HEK293 (cell line): ENCODE measurements around the gene CDCP1.

Experiments
- CTCF ChIA-PET: fragments of 350-600 bp; formaldehyde crosslinking; extraction: SDS; loops from one replicate; lab custom pipeline; 2021; ENCODE audit warnings: antibody characterized with exemption; lab: Yijun Ruan, JAX
- POLR2A ChIA-PET: fragments of 300-600 bp; formaldehyde crosslinking; extraction: SDS; loops from one replicate; lab custom pipeline; 2020; ENCODE audit warnings: antibody characterized with exemption, inconsistent platforms; lab: Yijun Ruan, JAX
- H3K27ac ChIP-seq: fragments of 200-500 bp; sonication (Bioruptor generic); 2 replicates; pipeline ENCODE4 v1.5.1; 2014; ENCODE audit warnings: low read depth, low read length, control low read depth, inconsistent platforms; ENCODE audit errors: extremely low read depth
- H3K36me3 ChIP-seq, 2 experiments: fragments of 200-500 bp in 1 of 2; sonication (Bioruptor generic) in 1 of 2; 1 replicate in 1 of 2; 2 replicates in 1 of 2; pipeline ENCODE4 v1.5.1; 2014 to 2017; ENCODE audit warnings: inconsistent platforms in 2 of 2, low read length in 2 of 2; ENCODE audit not compliant: control insufficient read depth in 2 of 2, insufficient read depth in 1 of 2
- H3K4me1 ChIP-seq: fragments of 200-500 bp; sonication (Bioruptor generic); 2 replicates; pipeline ENCODE4 v1.5.1; 2014; ENCODE audit warnings: mild to moderate bottlenecking, low read length, inconsistent platforms; ENCODE audit not compliant: control insufficient read depth, insufficient read depth
- H3K4me3 ChIP-seq: 2 replicates; pipeline ENCODE4 v1.5.1; 2011; ENCODE audit warnings: low read depth, mild to moderate bottlenecking, control low read depth, low read length, moderate library complexity
- H3K9me3 ChIP-seq: fragments of 200-500 bp; sonication (Bioruptor generic); 2 replicates; pipeline ENCODE4 v1.5.1; 2014; ENCODE audit warnings: low read depth, low read length, inconsistent platforms; ENCODE audit not compliant: control insufficient read depth, insufficient read depth
- HOXA7 ChIP-seq: sonication (generic); formaldehyde crosslinking; IDR thresholded peaks from 2 replicates; pipeline ENCODE4 v1.8.1; 2022; ENCODE audit warnings: missing genetic modification reagents, borderline replicate concordance
- KLF16 ChIP-seq: fragments of 450-650 bp; formaldehyde crosslinking; IDR thresholded peaks from 2 replicates; pipeline ENCODE4 v1.5.1; 2017; ENCODE audit warnings: missing biosample characterization, missing genetic modification characterization
- OVOL3 ChIP-seq: fragments of 450-650 bp; formaldehyde crosslinking; IDR thresholded peaks from 2 replicates; pipeline ENCODE4 v1.5.1; 2016; ENCODE audit warnings: missing biosample characterization, missing genetic modification characterization
- SALL2 ChIP-seq: fragments of 450-650 bp; formaldehyde crosslinking; IDR thresholded peaks from 2 replicates; pipeline ENCODE4 v1.5.0; 2017; ENCODE audit warnings: missing biosample characterization, mild to moderate bottlenecking, missing genetic modification characterization, borderline replicate concordance
- SCRT1 ChIP-seq: fragments of 450-650 bp; formaldehyde crosslinking; IDR thresholded peaks from 2 replicates; pipeline ENCODE4 v1.5.1; 2016; ENCODE audit warnings: missing biosample characterization, missing genetic modification characterization, borderline replicate concordance
- YY1 ChIP-seq: fragments of 450-650 bp; formaldehyde crosslinking; IDR thresholded peaks from 2 replicates; pipeline ENCODE4 v1.5.1; 2018; ENCODE audit warnings: missing biosample characterization, missing genetic modification characterization
- ZBTB48 ChIP-seq: fragments of 450-650 bp; formaldehyde crosslinking; IDR thresholded peaks from 2 replicates; pipeline ENCODE4 v1.5.1; 2016; ENCODE audit warnings: missing biosample characterization, missing genetic modification characterization
- ZNF114 ChIP-seq: fragments of 450-650 bp; formaldehyde crosslinking; IDR thresholded peaks from 2 replicates; pipeline ENCODE4 v1.5.0; 2017; ENCODE audit warnings: missing biosample characterization, missing genetic modification characterization
- ZNF121 ChIP-seq: fragments of 450-650 bp; formaldehyde crosslinking; IDR thresholded peaks from 2 replicates; pipeline ENCODE4 v1.5.1; 2016; ENCODE audit warnings: missing biosample characterization, missing genetic modification characterization
- ZNF140 ChIP-seq: fragments of 450-650 bp; formaldehyde crosslinking; IDR thresholded peaks from 2 replicates; pipeline ENCODE4 v1.5.1; 2016; ENCODE audit warnings: missing biosample characterization, missing genetic modification characterization
- ZNF169 ChIP-seq: fragments of 450-650 bp; formaldehyde crosslinking; IDR thresholded peaks from 2 replicates; pipeline ENCODE4 v1.5.1; 2016; ENCODE audit warnings: missing biosample characterization, missing genetic modification characterization
- ZNF221 ChIP-seq: fragments of 450-650 bp; formaldehyde crosslinking; IDR thresholded peaks from 2 replicates; pipeline ENCODE4 v1.5.1; 2017; ENCODE audit warnings: missing biosample characterization, missing genetic modification characterization, borderline replicate concordance
- ZNF239 ChIP-seq: fragments of 450-650 bp; formaldehyde crosslinking; IDR thresholded peaks from 2 replicates; pipeline ENCODE4 v1.5.1; 2016; ENCODE audit warnings: missing biosample characterization, missing genetic modification characterization
- ZNF350 ChIP-seq: fragments of 450-650 bp; formaldehyde crosslinking; IDR thresholded peaks from 2 replicates; pipeline ENCODE4 v1.5.0; 2017; ENCODE audit warnings: missing biosample characterization, mild to moderate bottlenecking, missing genetic modification characterization
- ZNF354C ChIP-seq: fragments of 450-650 bp; formaldehyde crosslinking; IDR thresholded peaks from 2 replicates; pipeline ENCODE4 v1.5.1; 2016; ENCODE audit warnings: missing biosample characterization, missing genetic modification characterization, low read depth, borderline replicate concordance
- ZNF37A ChIP-seq: fragments of 450-650 bp; IDR thresholded peaks from 2 replicates; pipeline ENCODE4 v1.5.1; 2018; ENCODE audit warnings: missing biosample characterization, missing genetic modification characterization
- ZNF423 ChIP-seq: fragments of 450-650 bp; formaldehyde crosslinking; IDR thresholded peaks from 2 replicates; pipeline ENCODE4 v1.5.1; 2016; ENCODE audit warnings: missing biosample characterization, missing genetic modification characterization
- ZNF48 ChIP-seq: fragments of 450-650 bp; formaldehyde crosslinking; IDR thresholded peaks from 2 replicates; pipeline ENCODE4 v1.5.1; 2016; ENCODE audit warnings: missing biosample characterization, missing genetic modification characterization
- ZNF510 ChIP-seq: fragments of 450-650 bp; formaldehyde crosslinking; IDR thresholded peaks from 2 replicates; pipeline ENCODE4 v1.5.1; 2018; ENCODE audit warnings: mild to moderate bottlenecking, missing genetic modification characterization, missing biosample characterization; ENCODE audit not compliant: insufficient replicate concordance
- ZNF514 ChIP-seq: fragments of 450-650 bp; formaldehyde crosslinking; IDR thresholded peaks from 2 replicates; pipeline ENCODE4 v1.5.1; 2016; ENCODE audit warnings: missing biosample characterization, missing genetic modification characterization
- ZNF518A ChIP-seq: fragments of 450-650 bp; formaldehyde crosslinking; conservative IDR thresholded peaks from 2 replicates; pipeline ENCODE4 v1.5.1; 2016; ENCODE audit warnings: low read depth, missing biosample characterization, missing genetic modification characterization
- ZNF521 ChIP-seq: fragments of 450-650 bp; formaldehyde crosslinking; IDR thresholded peaks from 2 replicates; pipeline ENCODE4 v1.5.1; 2017; ENCODE audit warnings: missing biosample characterization, mild to moderate bottlenecking, missing genetic modification characterization
- ZNF555 ChIP-seq: fragments of 450-650 bp; formaldehyde crosslinking; conservative IDR thresholded peaks from 2 replicates; pipeline ENCODE4 v1.5.1; 2017; ENCODE audit warnings: missing biosample characterization, mild to moderate bottlenecking, missing genetic modification characterization, inconsistent platforms
- ZNF626 ChIP-seq: fragments of 450-650 bp; sonication (Bioruptor Pico); formaldehyde crosslinking; IDR thresholded peaks from 2 replicates; pipeline ENCODE4 v1.5.1; 2018; ENCODE audit warnings: missing biosample characterization, missing genetic modification characterization, inconsistent platforms
- ZNF768 ChIP-seq: fragments of 450-650 bp; formaldehyde crosslinking; IDR thresholded peaks from 2 replicates; pipeline ENCODE4 v1.5.1; 2018; ENCODE audit warnings: missing biosample characterization, mild to moderate bottlenecking, missing genetic modification characterization
- ZSCAN18 ChIP-seq: fragments of 450-650 bp; formaldehyde crosslinking; IDR thresholded peaks from 2 replicates; pipeline ENCODE4 v1.5.1; 2016; ENCODE audit warnings: missing biosample characterization, missing genetic modification characterization
- ZSCAN23 ChIP-seq: fragments of 450-650 bp; formaldehyde crosslinking; IDR thresholded peaks from 2 replicates; pipeline ENCODE4 v1.5.1; 2016; ENCODE audit warnings: missing biosample characterization, missing genetic modification characterization
- TF ChIP-seq, protein P1 (sequence below): fragments of 450-650 bp; formaldehyde crosslinking; IDR thresholded peaks from 2 replicates; pipeline ENCODE4 v1.5.1; 2016; ENCODE audit warnings: missing biosample characterization, missing genetic modification characterization

Gene CDCP1

DNA sequence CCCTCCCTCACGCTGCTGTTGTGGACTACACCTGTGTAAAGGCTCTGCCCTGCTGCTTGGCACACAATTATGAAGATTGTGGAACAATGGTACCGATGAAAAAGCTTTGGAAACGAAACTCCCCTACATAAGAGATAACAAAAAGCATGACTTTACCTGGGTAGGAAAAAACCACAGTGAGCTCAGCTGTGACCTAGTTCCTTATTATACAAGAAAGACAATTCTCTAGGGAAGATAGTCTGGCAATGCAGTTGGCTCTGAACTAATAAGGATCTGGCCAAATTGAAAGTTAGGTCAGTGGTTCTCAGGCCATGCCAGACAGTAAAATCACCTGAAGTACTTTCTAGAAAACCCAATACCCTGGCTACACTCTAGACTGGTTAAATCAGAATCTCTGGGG is 104.0 kb downstream of the CDCP1 start (continued):
- no peak for TF ChIP-seq ZNF169
- TF ChIP-seq, protein P1, sequence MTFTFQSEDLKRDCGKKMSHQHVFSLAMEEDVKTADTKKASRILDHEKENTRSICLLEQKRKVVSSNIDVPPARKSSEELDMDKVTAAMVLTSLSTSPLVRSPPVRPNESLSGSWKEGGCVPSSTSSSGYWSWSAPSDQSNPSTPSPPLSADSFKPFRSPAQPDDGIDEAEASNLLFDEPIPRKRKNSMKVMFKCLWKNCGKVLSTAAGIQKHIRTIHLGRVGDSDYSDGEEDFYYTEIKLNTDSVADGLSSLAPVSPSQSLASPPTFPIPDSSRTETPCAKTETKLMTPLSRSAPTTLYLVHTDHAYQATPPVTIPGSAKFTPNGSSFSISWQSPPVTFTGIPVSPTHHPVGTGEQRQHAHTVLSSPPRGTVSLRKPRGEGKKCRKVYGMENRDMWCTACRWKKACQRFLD (tag by site-specific recombination), result no peak

- TF ChIP-seq ZNF37A (tag by site-specific recombination), result no peak
- TF ChIP-seq ZNF768 (tag by site-specific recombination), result no peak
- TF ChIP-seq ZNF521 (tag by site-specific recombination), result no peak
- TF ChIP-seq ZNF626 (tag by site-specific recombination), result no peak
- TF ChIP-seq ZNF140 (tag by site-specific recombination), result no peak
- no peak for TF ChIP-seq ZBTB48 (tag by site-specific recombination)
- TF ChIP-seq HOXA7 (CRISPR knock-in tag), result no peak
- TF ChIP-seq KLF16 (tag by site-specific recombination), result no peak
- TF ChIP-seq ZNF350 (tag by site-specific recombination), result no peak
- TF ChIP-seq OVOL3, result no peak
- no peak for TF ChIP-seq ZNF555 (tag by site-specific recombination)
- TF ChIP-seq ZNF423 (tag by site-specific recombination), result no peak
- no peak for TF ChIP-seq ZNF354C (tag by site-specific recombination)
- no peak for TF ChIP-seq ZNF121 (tag by site-specific recombination)
- no peak for TF ChIP-seq SALL2 (tag by site-specific recombination)
- no peak for TF ChIP-seq SCRT1 (tag by site-specific recombination)
- Histone ChIP-seq H3K9me3 (no peaks in the 10 kb centered on the region), H3K27ac (no peak overlapping the region), H3K4me3 (no peak overlapping the region), H3K36me3 (no peaks in the 10 kb centered on the region), H3K4me1 (no peaks in the 10 kb centered on the region)
- ChIA-PET CTCF (interaction anchor here (0.6 to 7.8 kb wide), 16 partner anchors 11 to 1172 kb away, joined by 3 to 128 read pairs (median 6); no protein-coding TSS in a partner anchor), POLR2A (no interaction called here)
These were observed 104.5 kb downstream of the CDCP1 start for GRCh38 chr3:45041666-45042065.

- no peaks in the 10 kb centered on the region for H3K36me3 ChIP-seq
- no peak overlapping the region for H3K27ac ChIP-seq
- H3K9me3 ChIP-seq, result no peaks in the 10 kb centered on the region
- POLR2A ChIA-PET, result no interaction called here
- H3K4me1 ChIP-seq, result no peaks in the 10 kb centered on the region
- CTCF ChIA-PET, result interaction anchor here (0.5 to 7.8 kb wide), 34 partner anchors 9 to 809 kb away, joined by 3 to 128 read pairs (median 3); no protein-coding TSS in a partner anchor
- H3K4me3 ChIP-seq, result no peak overlapping the region
- no peak for TF ChIP-seq ZNF514 (tag by site-specific recombination)
- no peak for TF ChIP-seq ZNF239 (tag by site-specific recombination)
- no peak for TF ChIP-seq ZNF48 (tag by site-specific recombination)
- TF ChIP-seq ZNF114, result no peak
- no peak for TF ChIP-seq ZNF510 (tag by site-specific recombination)
- peak; percentile 40; the same call in 1 of the 2 replicates for TF ChIP-seq ZNF518A
- no peak for TF ChIP-seq ZNF221 (tag by site-specific recombination)
- TF ChIP-seq YY1, result no peak
- TF ChIP-seq ZSCAN18 (tag by site-specific recombination), result no peak
- no peak for TF ChIP-seq OVOL3
- TF ChIP-seq ZSCAN23 (tag by site-specific recombination), result no peak
These were observed 108.3 kb downstream of the CDCP1 start for GRCh38 chr3:45037720-45038455.
